Nephron (organoid): Measurements from ENCODE around the gene MYO1D.

Experiments used
- H3K27ac Mint-ChIP-seq, 3 experiments: 2 replicates each; pipeline ENCODE4 v1.8.0; 2020; ENCODE audit warnings: mixed read lengths in 3 of 3, mild to moderate bottlenecking in 2 of 3, moderate library complexity in 1 of 3
- H3K27me3 Mint-ChIP-seq: 2 replicates; pipeline ENCODE4 v1.8.0; 2021; ENCODE audit warnings: low read depth, mild to moderate bottlenecking, moderate library complexity, mixed read lengths
- H3K36me3 Mint-ChIP-seq: 2 replicates; pipeline ENCODE4 v1.8.0; 2020; ENCODE audit warnings: low read depth, mixed read lengths
- H3K4me1 Mint-ChIP-seq: 2 replicates; pipeline ENCODE4 v1.8.0; 2020; ENCODE audit warnings: mixed read lengths
- H3K4me3 Mint-ChIP-seq, 3 experiments: 2 replicates each; pipeline ENCODE4 v1.8.0; 2020; ENCODE audit warnings: mild to moderate bottlenecking in 3 of 3, mixed read lengths in 3 of 3, moderate library complexity in 2 of 3
- H3K9me3 Mint-ChIP-seq: 2 replicates; pipeline ENCODE4 v1.8.0; 2020; ENCODE audit warnings: mixed read lengths
- TF ChIP-seq, protein P1 (sequence below), 3 experiments: fragments of 200-600 bp; sonication (generic); IDR thresholded peaks; one replicate each; pipeline ENCODE4 v1.5.0; 2021; ENCODE audit warnings: antibody characterized with exemption in 3 of 3; ENCODE audit not compliant: unreplicated experiment in 3 of 3

Gene MYO1D

DNA sequence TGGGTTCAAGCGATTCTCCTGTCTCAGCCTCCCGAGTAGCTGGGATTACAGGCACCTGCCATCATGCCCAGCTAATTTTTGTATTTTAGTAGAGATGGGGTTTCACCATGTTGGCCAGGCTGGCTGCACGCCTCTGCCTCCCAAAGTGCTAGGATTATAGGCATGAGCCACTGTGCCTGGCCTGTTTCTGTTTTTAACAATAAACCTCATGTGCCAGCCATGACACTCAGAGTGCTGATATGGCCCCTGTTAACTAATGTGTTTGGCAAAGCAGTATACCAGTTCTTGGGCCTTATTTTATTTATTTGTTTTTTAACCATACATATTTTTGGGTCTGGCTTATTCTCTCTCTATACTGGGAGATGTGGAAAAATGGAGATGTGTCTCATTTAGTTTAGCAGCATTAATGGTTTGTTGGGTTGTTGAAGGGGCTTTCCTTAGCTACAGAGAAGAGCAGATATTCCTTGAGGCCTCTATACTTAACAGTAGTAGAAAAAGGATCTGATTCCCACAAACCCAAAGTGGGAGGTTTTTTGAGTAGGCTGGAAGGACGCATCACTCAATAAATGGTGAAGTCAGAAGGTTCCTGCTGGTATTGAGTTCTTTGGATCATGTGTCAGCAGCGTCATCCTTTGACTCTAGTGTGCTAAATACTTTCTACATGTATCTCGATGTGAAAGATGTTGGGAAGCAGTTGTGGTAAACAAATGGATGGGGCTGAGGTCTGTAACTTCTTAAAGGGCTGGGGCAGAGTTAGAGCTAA lies 406.3 kb downstream of the MYO1D start:
- TF ChIP-seq, protein P1, sequence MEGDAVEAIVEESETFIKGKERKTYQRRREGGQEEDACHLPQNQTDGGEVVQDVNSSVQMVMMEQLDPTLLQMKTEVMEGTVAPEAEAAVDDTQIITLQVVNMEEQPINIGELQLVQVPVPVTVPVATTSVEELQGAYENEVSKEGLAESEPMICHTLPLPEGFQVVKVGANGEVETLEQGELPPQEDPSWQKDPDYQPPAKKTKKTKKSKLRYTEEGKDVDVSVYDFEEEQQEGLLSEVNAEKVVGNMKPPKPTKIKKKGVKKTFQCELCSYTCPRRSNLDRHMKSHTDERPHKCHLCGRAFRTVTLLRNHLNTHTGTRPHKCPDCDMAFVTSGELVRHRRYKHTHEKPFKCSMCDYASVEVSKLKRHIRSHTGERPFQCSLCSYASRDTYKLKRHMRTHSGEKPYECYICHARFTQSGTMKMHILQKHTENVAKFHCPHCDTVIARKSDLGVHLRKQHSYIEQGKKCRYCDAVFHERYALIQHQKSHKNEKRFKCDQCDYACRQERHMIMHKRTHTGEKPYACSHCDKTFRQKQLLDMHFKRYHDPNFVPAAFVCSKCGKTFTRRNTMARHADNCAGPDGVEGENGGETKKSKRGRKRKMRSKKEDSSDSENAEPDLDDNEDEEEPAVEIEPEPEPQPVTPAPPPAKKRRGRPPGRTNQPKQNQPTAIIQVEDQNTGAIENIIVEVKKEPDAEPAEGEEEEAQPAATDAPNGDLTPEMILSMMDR (IDR thresholded peaks at IDR 0.05; ENCODE audit: unreplicated experiment in 3 of 3) = no peak
- Mint-ChIP-seq H3K9me3 (no peaks in the 10 kb centered on the region), H3K4me1 (no peaks in the 10 kb centered on the region), H3K27me3 (no peaks in the 10 kb centered on the region), H3K36me3 (peaks cover 79% of the 10 kb centered on the region), H3K4me3 (no peak overlapping the region), H3K27ac (no peak overlapping the region)

DNA sequence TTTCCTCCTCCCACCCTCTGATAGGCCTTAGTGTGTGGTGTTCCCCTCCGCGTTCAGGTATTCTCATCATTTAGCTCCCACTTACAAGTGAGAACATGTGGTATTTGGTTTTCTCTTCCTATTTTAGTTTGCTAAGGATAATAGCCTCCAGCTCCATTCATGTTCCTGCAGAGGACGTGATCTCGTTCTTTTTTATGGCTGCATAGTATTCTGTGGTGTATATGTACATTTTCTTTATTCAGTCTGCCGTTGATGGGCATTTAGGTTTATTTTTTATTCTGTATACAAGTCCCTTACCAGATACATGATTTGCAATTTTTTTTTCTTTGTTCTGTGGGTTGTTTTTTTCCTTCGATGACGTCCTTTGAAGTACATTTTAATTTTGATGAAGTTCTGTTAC lies 409.0 kb downstream of the MYO1D start:
- no peaks in the 10 kb centered on the region for H3K4me1 Mint-ChIP-seq
- no peaks in the 10 kb centered on the region for H3K27me3 Mint-ChIP-seq
- H3K4me3 Mint-ChIP-seq = no peak overlapping the region
- H3K36me3 Mint-ChIP-seq = peaks cover 66% of the 10 kb centered on the region
- no peaks in the 10 kb centered on the region for H3K9me3 Mint-ChIP-seq
- H3K27ac Mint-ChIP-seq = no peak overlapping the region
- TF ChIP-seq, protein P1 (IDR thresholded peaks at IDR 0.05; ENCODE audit: unreplicated experiment in 3 of 3) = no peak

DNA sequence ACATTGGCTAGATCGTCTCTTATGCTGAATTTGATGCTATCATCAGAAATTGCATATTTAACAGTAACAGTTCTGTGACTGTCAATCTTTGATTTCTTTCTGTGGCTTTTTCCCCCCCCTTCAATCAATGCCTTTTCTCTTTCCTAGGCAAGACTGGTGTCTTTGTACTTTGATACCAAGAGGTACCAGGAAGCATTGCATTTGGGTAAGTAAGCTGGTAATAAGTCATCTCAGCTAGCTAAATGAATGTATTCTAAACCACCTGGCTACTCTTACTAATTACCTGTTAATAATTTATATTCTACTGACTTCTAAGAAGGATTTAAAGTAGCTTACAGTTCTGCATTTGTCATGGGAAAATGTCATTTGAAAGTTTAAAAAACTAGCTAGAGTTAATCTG lies 412.6 kb downstream of the MYO1D start:
- Mint-ChIP-seq H3K36me3 (peaks cover 68% of the 10 kb centered on the region), H3K4me1 (no peaks in the 10 kb centered on the region), H3K27me3 (no peaks in the 10 kb centered on the region), H3K27ac (peak overlapping the region in 2 of 3 experiments; percentile 56 to 83), H3K4me3 (no peak overlapping the region), H3K9me3 (no peaks in the 10 kb centered on the region)
- TF ChIP-seq, protein P1 (IDR thresholded peaks at IDR 0.05; ENCODE audit: unreplicated experiment in 3 of 3) = no peak

DNA sequence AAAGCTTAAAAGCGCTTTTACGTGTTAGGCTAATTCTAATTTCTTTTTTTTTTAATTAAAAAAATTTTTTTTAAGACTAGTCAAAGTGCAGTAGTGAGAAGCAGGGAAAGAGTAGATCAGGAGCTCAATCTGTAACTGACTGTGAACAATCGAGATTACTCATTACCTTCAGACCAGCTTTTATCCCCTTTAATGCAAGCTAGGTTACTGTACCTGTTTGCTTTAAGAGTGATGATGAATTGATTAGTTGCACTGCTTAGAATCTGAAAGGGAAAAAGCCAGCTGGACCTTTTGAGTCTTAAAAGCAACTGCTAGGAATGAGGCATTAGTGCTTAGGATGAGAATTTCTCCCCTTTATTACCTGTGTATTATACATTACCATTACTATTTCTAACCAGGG lies 413.6 kb downstream of the MYO1D start:
- H3K27me3 Mint-ChIP-seq = no peaks in the 10 kb centered on the region

DNA sequence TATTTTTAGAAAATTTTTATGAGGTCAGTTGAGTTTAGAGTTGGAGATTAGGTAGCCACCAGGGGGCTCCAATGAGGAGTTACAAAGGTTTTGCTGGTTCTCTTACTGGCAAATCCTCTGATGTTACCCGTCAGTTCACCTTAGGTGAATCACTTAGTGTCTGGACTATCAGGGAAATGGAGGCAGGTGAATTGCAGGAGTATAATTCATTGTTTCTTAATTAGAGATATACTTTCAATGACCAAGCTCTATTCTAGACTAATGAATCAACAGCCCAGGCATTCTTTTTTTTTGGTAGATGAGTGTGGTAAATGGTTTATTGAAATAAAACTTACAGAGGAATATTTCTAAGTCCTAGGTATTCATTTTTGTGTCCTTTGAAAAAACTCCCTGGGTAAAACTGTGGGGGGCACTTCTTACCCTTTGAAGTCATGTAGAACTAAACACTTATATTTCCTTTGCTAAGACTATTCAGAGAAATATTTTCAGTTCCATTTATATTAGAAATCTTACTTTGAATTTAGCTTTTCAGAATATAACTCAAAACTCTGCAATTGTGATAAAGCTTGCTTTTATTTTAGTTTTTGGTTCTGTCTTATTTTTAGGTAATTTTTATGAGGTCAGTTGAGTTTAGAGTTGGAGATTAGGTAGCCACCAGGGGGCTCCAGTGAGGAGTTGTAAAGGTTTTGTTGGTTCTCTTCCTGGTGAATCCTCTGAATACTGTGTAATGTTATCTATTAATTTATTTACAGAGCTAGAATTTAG lies 414.9 kb downstream of the MYO1D start:
- H3K27ac Mint-ChIP-seq = peak overlapping the region in 1 of 3 experiments; percentile 68
- TF ChIP-seq, protein P1 (IDR thresholded peaks at IDR 0.05; ENCODE audit: unreplicated experiment in 3 of 3) = peak; percentile 45 to 52 (median 52)

More for the DNA sequence above, 413.6 kb downstream of the MYO1D start:
- H3K27ac Mint-ChIP-seq = peak overlapping the region in 1 of 3 experiments; percentile 83
- H3K4me1 Mint-ChIP-seq = no peaks in the 10 kb centered on the region
- peaks cover 69% of the 10 kb centered on the region for H3K36me3 Mint-ChIP-seq
- H3K4me3 Mint-ChIP-seq = no peak overlapping the region
- TF ChIP-seq, protein P1 (IDR thresholded peaks at IDR 0.05; ENCODE audit: unreplicated experiment in 3 of 3) = no peak
- H3K9me3 Mint-ChIP-seq = no peaks in the 10 kb centered on the region

More for the DNA sequence above, 414.9 kb downstream of the MYO1D start:
- Mint-ChIP-seq H3K27me3 (no peaks in the 10 kb centered on the region), H3K9me3 (no peaks in the 10 kb centered on the region), H3K4me1 (no peaks in the 10 kb centered on the region), H3K4me3 (no peak overlapping the region), H3K36me3 (peaks cover 70% of the 10 kb centered on the region)
